GM19025 (cell line): ENCODE results near the gene TMED10.

Experiments
- ATAC-seq: cut with Tn5 transposase; IDR thresholded peaks from one replicate; pipeline ENCODE4 v1.9.1; 2021; ENCODE audit warnings: mild to moderate bottlenecking, low read depth, moderate library complexity; ENCODE audit not compliant: unreplicated experiment

Gene TMED10

DNA sequence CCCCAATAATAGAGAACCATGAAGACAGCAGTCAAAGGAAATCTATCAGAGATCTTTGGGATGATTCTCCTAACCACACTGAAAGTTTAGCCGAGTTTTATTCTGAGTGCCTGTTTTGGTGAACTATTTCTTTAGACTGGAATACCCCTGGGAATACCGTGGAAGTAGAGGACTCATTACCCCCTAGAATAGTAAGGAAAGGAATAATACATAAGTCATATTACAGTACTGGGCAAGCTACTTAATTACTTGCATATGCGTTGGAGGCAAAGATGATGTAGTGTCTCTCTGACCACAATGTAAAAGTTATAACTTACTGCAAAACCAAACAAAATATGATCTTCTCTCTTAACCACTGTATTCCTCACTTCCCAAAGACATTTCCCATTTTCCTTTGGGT lies 81.5 kb downstream of the TMED10 start:
- ATAC-seq: no peak

DNA sequence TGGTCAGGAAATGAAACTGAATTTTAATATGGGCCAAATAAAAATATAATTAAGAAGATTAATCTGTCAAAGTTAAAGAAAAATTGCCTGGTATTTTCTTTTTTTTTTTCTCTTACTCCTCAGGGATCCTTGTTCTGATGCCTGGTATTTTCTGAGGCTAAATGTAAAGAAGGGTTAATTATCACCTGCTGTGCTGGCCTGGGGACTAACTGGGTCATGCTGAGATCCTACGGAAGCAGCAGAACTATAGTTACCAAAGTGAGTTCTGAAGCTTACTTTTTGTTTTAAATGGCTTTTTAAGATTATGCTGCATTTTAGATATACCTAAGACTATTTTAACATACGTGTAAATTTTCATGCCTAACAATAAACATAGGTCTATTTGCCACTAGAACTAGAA lies 83.7 kb downstream of the TMED10 start:
- no peak for ATAC-seq

DNA sequence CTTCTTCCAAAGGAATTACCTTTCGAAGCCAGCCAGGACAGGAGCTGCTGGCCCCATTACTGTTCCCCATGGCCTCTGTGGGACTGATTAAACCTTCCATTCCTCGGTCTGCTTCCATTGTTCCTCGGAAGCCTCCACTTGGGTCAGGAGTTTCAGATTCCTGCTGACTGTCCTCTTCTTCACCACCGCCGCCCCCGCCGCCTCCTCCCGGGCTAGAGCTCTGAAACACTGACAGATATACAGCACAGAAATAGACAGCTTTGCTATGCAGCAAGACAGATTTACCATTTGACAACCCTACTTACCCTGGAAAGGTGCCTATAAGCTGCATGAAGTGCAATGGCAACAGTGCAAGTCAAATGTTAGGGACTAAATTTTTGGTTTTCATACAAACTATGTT lies 85.2 kb downstream of the TMED10 start:
- ATAC-seq: no peak

DNA sequence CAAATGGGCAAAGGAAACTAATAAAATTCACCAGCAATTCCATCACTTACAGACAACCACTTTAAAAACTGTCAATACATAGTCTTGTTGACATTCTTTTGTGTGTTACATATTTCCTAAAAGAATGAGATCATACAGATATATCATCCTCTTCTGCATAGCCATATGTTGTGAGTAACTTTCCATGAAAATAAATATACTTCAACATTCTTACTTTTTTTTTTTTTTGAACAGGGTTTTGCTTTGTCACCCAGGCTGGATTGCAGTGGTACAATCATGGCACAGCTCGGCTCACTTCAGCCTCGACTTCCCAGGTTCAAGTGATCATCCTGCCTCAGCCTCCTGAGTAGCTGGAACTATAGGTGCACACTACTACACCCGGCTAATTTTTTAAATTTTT lies 86.1 kb downstream of the TMED10 start:
- no peak for ATAC-seq

DNA sequence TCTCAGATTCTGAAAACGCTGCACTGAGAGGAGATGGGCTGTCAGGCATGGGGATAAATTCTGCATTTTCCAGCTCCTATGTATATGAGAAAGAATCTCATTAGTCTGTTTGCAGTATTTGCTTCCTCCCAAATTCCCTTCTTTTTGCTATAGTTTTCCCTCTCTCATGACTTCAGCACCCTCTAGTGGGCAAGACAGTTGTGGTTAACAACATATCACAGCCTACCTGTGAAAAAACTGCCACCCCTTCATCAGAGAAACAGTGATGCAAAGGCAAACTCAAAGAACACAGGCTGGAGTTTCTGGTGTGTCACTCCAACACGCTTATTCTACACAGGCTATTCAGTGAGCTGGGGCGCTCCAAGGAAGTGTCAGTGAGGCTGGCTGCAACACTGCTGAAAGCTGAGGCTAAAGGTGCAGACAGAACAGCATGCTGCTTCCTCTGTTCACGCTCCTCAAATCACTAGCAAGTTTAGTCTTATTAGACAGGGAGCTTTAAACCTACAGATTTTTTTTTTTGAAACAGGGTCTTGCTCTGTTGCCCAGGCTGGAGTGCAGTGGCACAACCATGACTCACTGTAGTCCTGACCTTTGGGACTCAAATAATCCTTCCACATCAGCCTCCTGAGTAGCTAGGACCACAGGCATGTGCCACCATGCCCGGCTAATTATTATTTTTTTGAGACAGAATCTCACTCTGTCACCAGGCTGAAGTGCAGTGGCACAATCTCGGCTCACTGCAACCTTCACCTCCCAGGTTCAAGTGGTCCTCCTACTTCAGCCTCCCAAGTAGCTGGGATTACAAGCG lies 87.6 kb downstream of the TMED10 start:
- ATAC-seq: no peak

DNA sequence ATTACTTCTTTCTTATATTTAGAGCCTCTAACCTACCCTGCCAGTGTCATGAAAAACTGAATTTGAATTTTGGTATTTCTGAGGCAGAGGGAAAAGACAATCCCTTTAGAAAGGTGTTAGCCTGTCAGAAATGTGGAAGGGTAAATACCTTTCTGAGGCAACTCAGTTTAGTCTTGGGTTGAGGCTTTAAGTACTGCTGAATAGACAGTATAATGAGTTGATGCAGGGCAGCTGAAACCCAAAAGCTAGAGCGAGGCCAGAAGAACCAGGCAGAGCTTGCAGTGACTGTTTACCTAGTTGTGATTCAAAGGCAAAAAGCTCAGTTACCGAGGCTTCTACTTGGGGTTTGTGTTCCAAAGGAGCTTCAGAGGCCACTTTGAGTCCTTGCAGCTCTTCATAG lies 88.3 kb downstream of the TMED10 start:
- ATAC-seq: no peak

DNA sequence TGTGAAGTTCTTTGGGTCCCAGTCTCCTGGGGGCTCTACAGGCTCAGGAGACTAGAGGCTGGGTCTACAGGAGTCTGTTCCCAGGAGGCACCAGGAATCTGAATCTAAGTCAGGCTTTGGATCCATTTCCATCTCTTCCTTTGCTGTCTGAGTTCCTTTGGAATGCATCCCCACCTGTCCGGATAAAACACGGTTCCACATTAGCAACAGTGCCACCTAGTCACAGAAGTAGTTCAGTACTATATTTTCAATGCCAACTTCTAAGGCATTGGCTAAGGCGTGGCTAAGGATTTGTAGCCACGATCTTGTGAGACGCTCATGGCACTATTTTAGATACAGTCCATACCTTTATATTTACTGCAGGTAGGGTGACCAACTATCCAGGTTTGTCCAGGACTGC lies 91.9 kb downstream of the TMED10 start:
- no peak for ATAC-seq

DNA sequence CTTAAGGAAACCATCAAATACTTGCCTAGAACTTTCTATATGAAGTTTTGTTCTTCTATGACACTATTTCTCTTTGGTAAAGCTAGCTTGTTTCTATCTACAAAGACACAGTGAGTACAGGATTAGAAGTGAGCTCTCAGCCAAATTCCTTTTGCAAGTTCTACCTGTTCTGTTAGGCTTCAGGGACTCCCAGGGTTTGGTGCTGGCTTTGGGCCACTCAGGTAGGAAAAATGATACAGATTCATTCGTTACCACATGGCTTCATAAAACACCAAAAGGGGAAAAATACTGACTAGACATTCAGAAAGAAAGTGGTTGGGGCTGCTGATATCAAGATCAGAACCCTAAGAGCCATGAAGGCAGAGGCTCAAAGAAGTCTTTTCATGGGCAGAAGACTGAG lies 93.1 kb downstream of the TMED10 start:
- ATAC-seq: no peak

DNA sequence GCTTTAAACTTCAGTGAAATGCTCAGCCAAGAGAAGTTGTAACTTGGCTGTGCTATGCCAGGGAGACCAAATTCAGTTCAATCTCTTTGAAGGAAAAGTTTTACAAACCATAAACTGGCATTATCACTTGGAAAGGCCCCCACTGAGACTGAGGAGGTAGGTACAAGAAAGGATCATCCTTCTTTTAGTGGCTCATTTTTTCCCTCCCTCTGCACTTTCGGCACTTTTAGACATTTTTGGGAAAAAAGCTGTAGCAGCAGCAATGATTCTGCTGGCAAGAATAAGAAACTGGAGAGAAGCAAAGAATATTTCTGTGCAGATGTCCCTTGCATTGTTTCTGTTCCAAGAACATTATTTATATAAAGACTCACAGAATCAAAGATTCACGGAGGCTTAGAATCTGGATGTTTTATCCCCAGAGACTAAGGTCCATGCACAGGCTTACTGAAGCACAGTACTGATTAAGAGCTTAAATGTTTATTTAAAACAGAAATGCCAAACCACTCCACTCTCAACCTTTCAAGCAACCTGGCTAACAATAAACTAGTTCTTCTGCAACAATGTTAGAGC lies 94.7 kb downstream of the TMED10 start:
- no peak for ATAC-seq
